Measurements from ENCODE around the gene ZNF3.
A peak's percentile ranks its signal among the peaks of the same experiment; 100 is the strongest.

Gene ZNF3

DNA sequence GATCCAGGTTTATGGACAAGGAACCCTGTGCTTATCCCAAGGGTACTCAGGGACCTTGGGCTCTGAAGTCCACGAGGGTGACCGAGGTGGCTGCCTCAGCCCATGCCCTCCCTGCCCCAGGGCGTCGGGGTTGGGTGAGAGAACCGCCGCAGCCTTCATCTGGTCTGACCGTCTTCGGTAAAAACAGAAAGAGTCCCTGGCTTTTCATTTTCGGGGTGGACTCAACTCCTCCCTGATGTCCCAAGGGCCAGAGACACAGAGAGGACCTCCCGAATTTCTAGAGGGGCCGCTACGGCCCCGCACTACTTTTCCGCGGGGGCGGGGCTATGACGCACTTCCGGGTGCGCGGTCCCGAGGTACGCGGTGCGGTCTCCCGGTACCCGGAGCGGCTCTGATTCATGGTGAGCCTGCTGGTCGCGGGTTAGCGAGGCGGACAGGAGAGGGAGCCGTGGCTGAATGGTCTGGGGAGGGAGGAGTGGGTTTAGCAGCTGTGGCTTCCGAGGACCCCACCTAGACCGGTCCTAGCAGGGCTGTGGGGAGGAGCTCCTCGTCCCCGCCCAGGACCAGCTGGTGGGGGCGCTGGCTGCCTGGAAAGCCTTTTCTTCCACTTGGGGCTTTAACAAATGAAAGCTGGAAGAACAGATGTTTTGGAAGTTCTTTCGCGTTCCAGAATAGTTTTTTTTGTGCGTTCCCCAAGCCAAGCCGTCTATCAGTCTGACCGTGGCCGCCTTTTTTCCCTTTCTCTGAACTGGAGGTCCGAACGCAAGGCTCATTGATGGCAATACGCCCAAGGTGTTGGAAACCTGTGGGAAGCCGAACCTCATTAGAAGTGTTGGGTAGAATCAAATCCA is 31.9 kb downstream of the ZNF3 start, which contains the start of gene ZSCAN21:
ZSCAN21 (plus strand) TSS at position 334 of the 851 bp plus-strand sequence. CDS start 7,233 bp downstream, outside the sequence.
- DNase-seq, result peak; percentile 85

DNA sequence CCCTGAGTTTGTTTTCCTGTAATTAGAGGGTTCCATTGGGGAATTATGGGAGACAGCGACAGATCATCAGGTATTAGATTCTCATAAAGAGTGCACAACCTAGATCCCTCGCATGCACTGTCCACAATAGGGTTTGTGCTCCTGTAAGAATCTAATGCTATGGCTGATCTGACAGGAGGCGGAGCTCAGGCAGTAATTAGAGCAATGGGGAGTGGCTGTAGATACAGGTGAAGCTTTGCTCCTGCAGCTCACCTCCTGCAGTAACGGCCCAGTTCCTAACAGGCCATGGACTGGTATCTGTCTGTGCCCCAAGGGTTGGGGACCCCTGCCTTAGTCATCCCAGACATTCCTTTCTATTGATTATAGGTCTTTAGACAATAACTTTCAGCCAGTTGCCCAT is 32.8 kb downstream of the ZNF3 start:
- DNase-seq, result no peak

DNA sequence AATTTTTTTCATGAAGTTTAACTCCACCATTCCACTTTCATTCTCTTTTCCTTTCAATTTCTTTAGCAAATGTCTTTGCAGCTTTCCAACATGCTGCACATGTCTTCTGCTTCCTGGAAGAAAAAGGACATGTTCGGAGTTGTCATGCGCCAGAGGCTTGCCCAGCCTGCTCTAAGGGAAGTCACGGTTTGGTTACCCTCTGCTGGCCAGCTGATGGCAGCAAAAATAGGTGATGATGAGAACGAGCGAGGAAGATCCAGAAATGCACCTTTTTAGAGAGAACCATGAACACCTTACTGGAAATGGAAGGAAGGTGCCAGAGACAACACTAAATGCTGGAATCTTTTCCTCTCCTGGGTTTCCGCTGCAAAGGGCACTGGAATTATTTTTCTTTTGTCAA is 36.8 kb downstream of the ZNF3 start:
- DNase-seq, result peak; percentile 54

DNA sequence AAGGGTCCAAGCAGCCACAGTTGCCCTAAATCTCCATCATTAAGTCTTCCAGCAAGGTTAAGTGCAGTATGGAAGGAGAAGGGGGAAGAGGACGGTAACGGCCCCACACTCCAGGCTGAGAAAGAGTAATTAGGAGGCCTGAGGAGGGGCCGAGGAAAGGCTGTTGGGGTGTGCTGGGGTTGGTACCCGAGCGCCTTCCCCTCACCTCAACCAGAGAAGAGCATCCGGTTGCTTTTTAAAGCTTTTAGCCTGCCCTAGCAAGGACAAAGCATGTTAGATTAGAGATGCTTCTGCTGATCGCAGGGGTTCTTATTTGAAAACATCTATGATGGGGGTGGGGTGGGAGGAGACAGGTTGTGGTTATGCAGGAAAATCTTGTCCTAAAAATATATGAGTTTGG is 40.9 kb downstream of the ZNF3 start:
- DNase-seq, result no peak

DNA sequence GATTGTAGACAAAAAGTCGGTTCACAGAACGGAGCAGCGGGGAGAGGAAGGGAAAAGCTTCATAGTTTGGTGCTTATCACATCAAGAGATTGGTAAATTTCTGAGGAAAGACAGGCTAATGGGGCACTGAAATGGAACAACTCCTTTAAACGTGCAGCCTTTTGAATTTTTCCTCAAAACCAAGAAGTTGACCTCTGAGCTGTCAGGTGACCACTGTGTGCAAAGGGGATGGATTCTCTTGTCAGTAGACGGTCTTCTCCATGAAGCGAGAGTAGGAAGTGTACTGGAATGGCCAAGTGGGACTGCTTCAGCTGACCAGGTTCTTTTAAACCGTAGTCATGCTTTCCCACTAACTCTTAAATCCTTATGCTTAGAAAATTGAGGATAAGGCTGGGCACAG is 43.2 kb downstream of the ZNF3 start:
- DNase-seq, result no peak

DNA sequence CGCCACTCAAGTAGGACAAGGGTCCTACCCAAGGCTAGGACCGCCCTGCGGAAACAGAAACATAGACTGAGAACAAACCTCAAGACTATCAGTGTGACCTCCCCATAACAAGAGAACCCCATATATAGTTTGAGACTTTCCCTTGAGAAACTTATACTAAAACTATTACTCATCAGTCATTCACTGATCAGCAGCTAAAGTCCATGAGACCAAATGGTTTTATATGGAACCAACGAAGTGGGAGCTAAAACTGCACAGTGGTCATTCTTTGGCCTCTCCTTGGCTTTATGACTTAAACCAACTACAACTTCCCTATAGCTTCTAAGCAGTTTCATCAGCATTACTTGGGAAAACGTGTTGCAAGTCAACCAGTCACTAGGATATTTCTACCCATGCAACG is 45.6 kb downstream of the ZNF3 start:
- no peak for DNase-seq

DNA sequence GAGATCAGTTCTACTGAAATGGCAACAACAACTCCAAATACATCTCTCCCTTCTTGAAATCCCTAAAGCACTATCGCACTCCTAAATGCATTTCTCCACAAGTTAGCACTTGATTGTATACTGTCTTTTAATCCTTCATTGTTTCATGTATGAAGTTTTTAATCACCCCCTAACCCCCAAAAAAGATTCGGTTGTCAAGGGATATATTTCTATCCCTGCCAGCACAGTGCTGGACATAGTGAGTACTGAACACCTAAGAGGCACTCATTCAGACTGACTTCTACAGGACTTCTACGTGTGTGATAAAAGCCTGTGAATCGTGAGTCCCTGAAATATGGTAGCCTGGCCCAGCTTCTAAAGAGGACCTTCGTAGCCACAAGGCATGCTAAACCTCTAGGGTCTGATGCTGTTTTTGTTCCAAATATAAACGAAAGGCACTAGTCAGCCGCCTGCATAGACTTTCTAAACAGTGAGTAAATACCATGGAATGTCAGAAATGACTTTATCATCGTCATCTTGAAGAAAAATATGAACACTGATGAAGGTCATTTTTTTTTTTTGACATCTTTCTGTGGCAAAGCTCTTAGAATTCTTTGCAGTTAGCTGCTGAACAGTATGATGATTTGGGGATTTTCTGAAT is 46.5 kb downstream of the ZNF3 start:
- DNase-seq, result no peak

DNA sequence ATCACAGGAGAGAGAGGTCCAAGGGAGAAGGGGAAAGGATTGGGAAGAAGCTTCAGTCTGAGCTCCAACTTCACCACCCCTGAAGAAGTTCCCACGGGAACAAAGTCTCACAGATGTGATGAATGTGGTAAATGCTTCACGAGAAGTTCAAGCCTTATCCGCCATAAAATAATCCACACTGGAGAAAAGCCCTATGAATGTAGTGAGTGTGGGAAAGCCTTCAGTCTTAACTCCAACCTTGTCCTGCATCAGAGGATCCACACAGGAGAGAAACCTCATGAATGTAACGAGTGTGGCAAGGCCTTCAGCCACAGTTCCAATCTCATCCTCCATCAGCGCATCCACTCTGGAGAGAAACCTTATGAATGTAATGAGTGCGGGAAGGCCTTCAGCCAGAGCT is 48.0 kb downstream of the ZNF3 start:
- DNase-seq, result no peak

DNA sequence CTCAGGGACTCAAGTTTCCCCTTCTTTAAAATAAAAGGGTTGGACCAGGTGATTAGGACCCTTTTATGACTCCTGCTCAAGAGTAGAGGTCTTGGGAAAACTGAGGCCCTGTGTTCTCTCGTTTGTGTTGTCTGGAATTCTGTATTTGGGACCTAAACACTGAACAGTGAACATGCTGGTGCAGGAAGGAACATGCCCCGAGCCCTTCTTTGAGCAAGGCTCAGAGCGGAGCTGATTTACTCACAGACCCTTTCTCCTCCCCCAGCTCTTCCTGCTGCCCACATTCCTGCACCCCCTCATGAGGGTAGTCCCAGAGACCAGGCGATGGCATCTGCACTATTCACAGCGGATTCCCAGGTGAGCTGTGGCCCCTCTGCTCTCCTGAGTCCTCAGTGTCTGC is 51.9 kb downstream of the ZNF3 start:
- DNase-seq, result no peak

DNA sequence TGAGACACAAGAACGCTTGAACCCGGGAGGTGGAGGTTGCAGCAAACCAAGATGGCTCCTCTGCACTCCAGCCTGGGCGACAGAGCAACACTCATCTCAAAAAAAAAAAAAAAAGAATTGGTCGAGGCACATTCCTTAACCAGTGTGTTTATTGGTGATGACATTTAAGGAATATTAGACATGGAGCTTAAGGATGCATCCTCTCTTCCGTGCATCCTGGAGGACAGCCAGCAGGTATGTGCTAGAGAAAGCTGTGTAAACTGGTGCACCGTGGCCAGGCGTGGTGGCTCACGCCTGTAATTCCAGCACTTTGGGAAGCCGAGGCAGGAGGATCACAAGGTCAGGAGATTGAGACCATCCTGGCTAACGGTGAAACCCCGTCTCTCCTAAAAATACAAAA is 54.3 kb downstream of the ZNF3 start:
- no peak for DNase-seq

DNA sequence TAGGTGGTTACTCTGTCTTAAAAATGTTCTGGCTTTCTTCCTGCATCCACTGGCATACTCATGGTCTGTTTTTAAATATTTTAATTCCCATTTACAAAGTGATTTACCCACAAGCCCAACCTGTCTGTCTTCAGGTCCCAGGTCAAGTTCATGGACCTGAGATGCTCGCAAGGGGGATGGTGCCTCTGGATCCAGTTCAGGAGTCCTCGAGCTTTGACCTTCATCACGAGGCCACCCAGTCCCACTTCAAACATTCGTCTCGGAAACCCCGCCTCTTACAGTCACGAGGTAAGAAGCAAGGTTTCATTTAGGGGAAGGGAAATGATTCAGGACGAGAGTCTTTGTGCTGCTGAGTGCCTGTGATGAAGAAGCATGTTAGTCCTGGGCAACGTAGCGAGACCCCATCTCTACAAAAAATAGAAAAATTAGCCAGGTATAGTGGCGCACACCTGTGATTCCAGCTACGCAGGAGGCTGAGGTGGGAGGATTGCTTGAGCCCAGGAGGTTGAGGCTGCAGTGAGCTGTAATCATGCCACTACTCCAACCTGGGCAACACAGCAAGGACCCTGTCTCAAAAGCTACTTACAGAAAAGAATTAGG is 57.4 kb downstream of the ZNF3 start:
- DNase-seq, result no peak

DNA sequence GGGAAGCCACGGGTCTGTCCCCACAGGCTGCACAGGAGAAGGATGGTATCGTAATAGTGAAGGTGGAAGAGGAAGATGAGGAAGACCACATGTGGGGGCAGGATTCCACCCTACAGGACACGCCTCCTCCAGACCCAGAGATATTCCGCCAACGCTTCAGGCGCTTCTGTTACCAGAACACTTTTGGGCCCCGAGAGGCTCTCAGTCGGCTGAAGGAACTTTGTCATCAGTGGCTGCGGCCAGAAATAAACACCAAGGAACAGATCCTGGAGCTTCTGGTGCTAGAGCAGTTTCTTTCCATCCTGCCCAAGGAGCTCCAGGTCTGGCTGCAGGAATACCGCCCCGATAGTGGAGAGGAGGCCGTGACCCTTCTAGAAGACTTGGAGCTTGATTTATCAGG is 58.0 kb downstream of the ZNF3 start:
- no peak for DNase-seq

DNA sequence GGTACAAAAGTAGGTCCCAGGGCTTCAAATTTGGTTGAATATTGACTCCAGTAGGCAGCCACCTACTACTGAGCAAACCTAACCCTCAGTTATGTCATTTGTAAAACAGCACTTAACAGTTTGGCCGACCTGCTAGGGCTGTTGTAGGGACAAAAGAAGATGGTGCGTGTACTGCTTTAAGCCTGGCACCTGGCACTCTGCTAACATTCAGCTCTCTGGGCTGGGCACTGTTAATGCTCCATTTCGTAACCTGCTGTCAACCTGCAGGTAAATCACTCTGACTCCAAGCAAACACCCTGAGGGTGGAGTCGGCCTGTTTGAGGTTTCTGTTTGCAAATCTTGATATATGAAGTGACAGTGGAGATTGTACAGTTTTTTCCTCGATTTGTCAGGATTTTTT is 58.9 kb downstream of the ZNF3 start:
- DNase-seq, result no peak

DNA sequence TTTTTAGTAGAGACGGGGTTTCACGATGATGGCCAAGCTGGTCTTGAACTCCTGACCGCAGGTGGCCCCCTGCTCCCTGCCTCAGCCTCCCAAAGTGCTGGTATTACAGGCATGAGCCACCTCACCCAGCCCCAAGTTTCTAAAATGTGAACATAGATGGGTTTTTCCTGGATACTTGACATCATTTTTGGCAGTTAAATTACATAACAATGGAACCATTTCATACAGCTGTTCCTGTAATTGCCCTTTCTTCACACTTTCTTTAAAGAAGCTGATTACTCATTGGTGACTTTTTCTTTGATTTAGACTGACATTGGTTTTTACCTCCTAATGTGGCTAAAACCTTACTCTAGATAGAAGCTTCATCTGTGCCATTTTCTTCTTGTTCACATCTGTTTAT is 60.2 kb downstream of the ZNF3 start:
- no peak for DNase-seq

Data from RPMI8226 (cell line).